ENCODE data around the gene LYL1.

The LYL1 gene

GRCh38 chr19:13082192-13083007 lies 20.3 kb downstream of the LYL1 start:
- TF ChIP-seq CTCF (IDR thresholded peaks at IDR 0.05; ENCODE audit: low read depth, low read length, missing control alignments): peak; percentile 69
- peak; percentile 68 for DNase-seq
- in situ Hi-C loops (cut with HindIII; ENCODE audit: low pct_ligation_motif_present, low sequenced_read_pairs): no loop called here

GRCh38 chr19:13079542-13079986 lies 23.1 kb downstream of the LYL1 start:
- in situ Hi-C loops (cut with HindIII; ENCODE audit: low pct_ligation_motif_present, low sequenced_read_pairs): no loop called here
- H3K36me3 ChIP-seq (replicated peaks): peaks cover 6% of the 10 kb centered on the region
- no peak for DNase-seq
- H3K27ac ChIP-seq: no peak overlapping the region
- no peaks in the 10 kb centered on the region for H3K27me3 ChIP-seq (replicated peaks)
- TF ChIP-seq CTCF (IDR thresholded peaks at IDR 0.05; ENCODE audit: low read depth, low read length, missing control alignments): no peak
- no peak overlapping the region for H3K4me3 ChIP-seq (ENCODE audit: low read depth, low read length)

More at GRCh38 chr19:13082192-13083007, 20.3 kb downstream of the LYL1 start:
- H3K27ac ChIP-seq: no peak overlapping the region
- H3K27me3 ChIP-seq (replicated peaks): no peaks in the 10 kb centered on the region
- peaks cover 2% of the 10 kb centered on the region for H3K36me3 ChIP-seq (replicated peaks)
- H3K4me3 ChIP-seq (ENCODE audit: low read depth, low read length): no peak overlapping the region

- Histone ChIP-seq H3K4me3 (ENCODE audit: low read depth, low read length) (no peak overlapping the region), H3K27ac (no peak overlapping the region), H3K36me3 (replicated peaks) (peaks cover 6% of the 10 kb centered on the region), H3K27me3 (replicated peaks) (no peaks in the 10 kb centered on the region)
- DNase-seq: no peak
- in situ Hi-C loops (cut with HindIII; ENCODE audit: low pct_ligation_motif_present, low sequenced_read_pairs): no loop called here
- no peak for TF ChIP-seq CTCF (IDR thresholded peaks at IDR 0.05; ENCODE audit: low read depth, low read length, missing control alignments)
These were observed 23.6 kb downstream of the LYL1 start for GRCh38 chr19:13078897-13079541.

- no peak overlapping the region for H3K4me3 ChIP-seq (ENCODE audit: low read depth, low read length)
- TF ChIP-seq CTCF (IDR thresholded peaks at IDR 0.05; ENCODE audit: low read depth, low read length, missing control alignments): no peak
- no peak overlapping the region for H3K27ac ChIP-seq
- no peaks in the 10 kb centered on the region for H3K27me3 ChIP-seq (replicated peaks)
- DNase-seq: no peak
- H3K36me3 ChIP-seq (replicated peaks): peaks cover 8% of the 10 kb centered on the region
- in situ Hi-C loops (cut with HindIII; ENCODE audit: low pct_ligation_motif_present, low sequenced_read_pairs): no loop called here
These were observed 24.3 kb downstream of the LYL1 start for GRCh38 chr19:13078381-13078780.

- in situ Hi-C loops (cut with HindIII; ENCODE audit: low pct_ligation_motif_present, low sequenced_read_pairs): no loop called here
- peaks cover 8% of the 10 kb centered on the region for H3K36me3 ChIP-seq (replicated peaks)
- H3K27me3 ChIP-seq (replicated peaks): no peaks in the 10 kb centered on the region
- no peak for DNase-seq
- no peak overlapping the region for H3K4me3 ChIP-seq (ENCODE audit: low read depth, low read length)
- no peak for TF ChIP-seq CTCF (IDR thresholded peaks at IDR 0.05; ENCODE audit: low read depth, low read length, missing control alignments)
- H3K27ac ChIP-seq: no peak overlapping the region
These were observed 25.4 kb downstream of the LYL1 start for GRCh38 chr19:13077240-13077639.
